Uterus (tissue), 4 donors: Measurements from ENCODE around the gene STAG1. TPM values are rescaled to one million over a fixed set of nuclear protein-coding genes. Genes with fewer than 3 reads are reported as not detected.

Source experiments
- DNase-seq, 2 donors: peaks; one replicate each; pipeline ENCODE4 v3.0.0-alpha.2; 2019 to 2020
- H3K27ac ChIP-seq, 2 donors: fragments of 200-600 bp; sonication (generic); 1 replicate in 1 of 2; 2 replicates in 1 of 2; pipeline ENCODE4 v1.5.1; 2016 to 2018
- H3K27me3 ChIP-seq, 2 donors: fragments of 200-600 bp; sonication (generic); one replicate each; pipeline ENCODE4 v1.5.1; 2018 to 2019; ENCODE audit warnings: control low read depth in 1 of 2
- H3K36me3 ChIP-seq, 2 donors: fragments of 200-600 bp; sonication (generic); one replicate each; pipeline ENCODE4 v1.5.1; 2019; ENCODE audit warnings: control low read depth in 1 of 2
- H3K4me1 ChIP-seq, 2 donors: fragments of 200-600 bp; sonication (generic); one replicate each; pipeline ENCODE4 v1.5.1; 2018 to 2019; ENCODE audit warnings: control low read depth in 1 of 2
- H3K4me3 ChIP-seq, 2 donors: fragments of 200-600 bp; sonication (generic); 1 replicate in 1 of 2; 2 replicates in 1 of 2; pipeline ENCODE4 v1.5.1; 2018 to 2019; ENCODE audit warnings: mild to moderate bottlenecking in 1 of 2
- H3K9me3 ChIP-seq, 2 donors: fragments of 200-600 bp; sonication (generic); one replicate each; pipeline ENCODE4 v1.5.1; 2019; ENCODE audit warnings: control low read depth in 1 of 2
- CTCF ChIP-seq, 4 experiments: fragments of 200-600 bp in 2 of 4; fragments of 450-650 bp in 2 of 4; sonication (generic) in 2 of 4; IDR thresholded peaks; one replicate each; pipeline ENCODE4 v1.5.1; 2016 to 2019; ENCODE audit warnings: antibody characterized with exemption in 4 of 4, mild to moderate bottlenecking in 2 of 4, moderate library complexity in 1 of 4
- POLR2A ChIP-seq, 2 donors: fragments of 450-650 bp; IDR thresholded peaks; one replicate each; pipeline ENCODE4 v1.6.1; 2016; ENCODE audit warnings: antibody characterized with exemption in 2 of 2, mild to moderate bottlenecking in 1 of 2, moderate library complexity in 1 of 2
- intact Hi-C: fragments of 100-400 bp; cut with DNase I; formaldehyde crosslinking; loops from one replicate; pipeline ENCODE4 v1.15.1; 2023; ENCODE audit warnings: low total_unique reads
- total RNA-seq, 4 donors: library from RNA; depleted of rRNA in 3 of 4; stranded (reverse); fragments of >200 nt in 3 of 4; gene quantifications; one replicate each; pipeline versions ENCODE4 v1.1.0 to v1.2.4, GENCODE V29; 2014 to 2023
- donor health status: DM: yes; HTN: yes; CAD: no.

The STAG1 gene
- total RNA-seq, 4 donors from 2014 or later = 41.5 to 139 (median 86.0) TPM

DNA sequence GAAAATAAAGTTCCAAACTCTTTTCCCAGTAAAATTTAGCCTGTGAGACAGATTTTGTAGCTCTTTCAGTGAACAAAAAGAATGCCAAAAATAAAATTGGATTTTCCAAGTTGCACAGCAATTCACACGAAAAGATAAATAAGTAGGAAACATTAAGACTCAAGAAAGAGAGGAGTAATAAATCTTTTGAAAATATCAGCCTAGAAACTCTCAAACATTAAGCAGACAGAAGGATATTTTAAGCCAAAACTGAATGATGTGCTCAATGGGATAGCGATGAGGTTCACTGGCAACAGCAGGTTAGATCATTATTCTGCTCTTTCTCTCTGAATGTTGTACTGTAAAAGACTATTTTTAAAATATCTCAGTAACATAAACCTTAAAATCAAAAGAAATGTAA, 115.0 kb downstream of the STAG1 start:
- intact Hi-C loops = no loop called here
- Histone ChIP-seq H3K36me3 (no peaks in the 10 kb centered on the region), H3K4me1 (no peaks in the 10 kb centered on the region), H3K27me3 (no peaks in the 10 kb centered on the region), H3K4me3 (no peak overlapping the region), H3K9me3 (no peaks in the 10 kb centered on the region), H3K27ac (no peak overlapping the region)
- no peak for DNase-seq
- TF ChIP-seq POLR2A (IDR thresholded peaks at IDR 0.05) (no peak), CTCF (IDR thresholded peaks at IDR 0.05) (no peak)

DNA sequence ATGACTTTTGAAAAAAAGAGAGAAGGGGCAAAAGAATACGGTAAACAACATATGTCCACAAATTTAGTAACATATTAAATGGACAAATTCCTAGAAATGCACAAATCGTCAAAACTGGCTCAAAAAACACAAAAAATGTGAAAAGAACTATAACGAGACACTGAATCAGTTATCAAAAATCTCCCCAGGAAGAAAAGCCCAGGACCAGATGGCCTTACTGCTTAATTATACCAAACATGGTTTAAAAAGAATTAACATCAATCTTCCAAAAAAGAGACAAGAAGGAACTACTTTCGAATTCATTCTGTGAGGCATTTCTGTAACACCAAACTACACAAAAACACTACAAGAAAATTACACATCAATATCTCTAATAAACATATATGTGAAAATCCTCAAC, 117.4 kb downstream of the STAG1 start:
- intact Hi-C loops = no loop called here
- no peak for DNase-seq
- H3K27ac ChIP-seq = no peak overlapping the region
- no peaks in the 10 kb centered on the region for H3K9me3 ChIP-seq
- no peak overlapping the region for H3K4me3 ChIP-seq
- no peaks in the 10 kb centered on the region for H3K4me1 ChIP-seq
- no peaks in the 10 kb centered on the region for H3K27me3 ChIP-seq
- no peaks in the 10 kb centered on the region for H3K36me3 ChIP-seq
- no peak for TF ChIP-seq CTCF (IDR thresholded peaks at IDR 0.05)
- no peak for TF ChIP-seq POLR2A (IDR thresholded peaks at IDR 0.05)

DNA sequence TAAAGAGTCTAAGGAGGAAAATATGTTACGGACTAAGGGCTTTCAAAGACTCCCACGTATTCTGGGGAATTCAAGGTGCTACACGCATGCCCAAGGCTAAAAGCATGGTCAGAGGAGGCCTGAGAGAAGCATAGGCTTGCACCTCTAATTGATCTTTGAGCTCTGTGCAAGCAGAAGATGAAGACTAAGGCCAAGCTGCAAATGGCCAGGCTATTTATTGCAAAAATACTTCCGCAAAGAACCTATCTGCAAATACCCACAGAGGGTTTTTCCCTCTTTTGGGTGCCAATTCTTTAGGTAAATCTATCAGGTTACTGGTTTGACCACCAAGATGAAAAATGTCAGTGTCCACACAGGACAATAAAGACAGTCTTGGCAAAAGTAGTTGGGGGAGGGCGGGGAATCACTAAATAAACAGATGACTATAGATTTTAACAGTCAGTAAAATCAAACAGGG, 119.5 kb downstream of the STAG1 start:
- no peaks in the 10 kb centered on the region for H3K4me1 ChIP-seq
- H3K9me3 ChIP-seq = no peaks in the 10 kb centered on the region
- no peak for DNase-seq
- H3K27me3 ChIP-seq = no peaks in the 10 kb centered on the region
- intact Hi-C loops = no loop called here
- H3K4me3 ChIP-seq = no peak overlapping the region
- H3K27ac ChIP-seq = no peak overlapping the region
- H3K36me3 ChIP-seq = no peaks in the 10 kb centered on the region
- TF ChIP-seq CTCF (IDR thresholded peaks at IDR 0.05) = no peak
- TF ChIP-seq POLR2A (IDR thresholded peaks at IDR 0.05) = no peak

GRCh38 chr3:136631424-136631823, 120.8 kb downstream of the STAG1 start:
- no peak overlapping the region for H3K4me3 ChIP-seq
- intact Hi-C loops = no loop called here
- no peaks in the 10 kb centered on the region for H3K27me3 ChIP-seq
- no peaks in the 10 kb centered on the region for H3K9me3 ChIP-seq
- H3K36me3 ChIP-seq = no peaks in the 10 kb centered on the region
- H3K4me1 ChIP-seq = no peaks in the 10 kb centered on the region
- no peak overlapping the region for H3K27ac ChIP-seq
- no peak for DNase-seq
- TF ChIP-seq POLR2A (IDR thresholded peaks at IDR 0.05) = no peak
- TF ChIP-seq CTCF (IDR thresholded peaks at IDR 0.05) = no peak

DNA sequence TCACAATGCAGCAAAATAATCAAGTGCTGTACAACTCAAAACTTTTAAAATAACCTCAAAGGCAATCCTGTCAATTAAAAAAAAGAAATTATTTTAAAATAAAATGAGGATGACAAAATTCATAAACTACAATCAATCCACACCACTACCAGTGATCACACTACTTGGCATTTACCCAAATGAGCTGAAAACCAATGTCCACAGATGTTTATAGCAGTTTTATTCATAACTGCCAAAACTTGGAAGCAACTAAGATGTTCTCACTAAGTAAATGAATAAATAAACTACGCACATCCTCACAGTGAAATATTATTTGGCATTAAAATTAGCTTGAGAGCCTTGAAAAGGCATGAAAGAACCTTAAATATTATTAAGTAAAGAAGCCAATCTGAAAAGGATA, 121.3 kb downstream of the STAG1 start:
- H3K9me3 ChIP-seq = no peaks in the 10 kb centered on the region
- no peaks in the 10 kb centered on the region for H3K36me3 ChIP-seq
- intact Hi-C loops = no loop called here
- H3K4me3 ChIP-seq = no peak overlapping the region
- no peaks in the 10 kb centered on the region for H3K27me3 ChIP-seq
- no peaks in the 10 kb centered on the region for H3K4me1 ChIP-seq
- TF ChIP-seq CTCF (IDR thresholded peaks at IDR 0.05) (no peak), POLR2A (IDR thresholded peaks at IDR 0.05) (no peak)
- no peak for DNase-seq
- H3K27ac ChIP-seq = no peak overlapping the region
